HG02973 (cell line): Measurements from ENCODE around the gene CNIH1.
"Not testable (repeated sequence)": the region's sequence is repeated elsewhere in the genome, so short reads cannot be mapped to it uniquely, and the experiment has no call there.

Experiments used
- ATAC-seq: cut with Tn5 transposase; IDR thresholded peaks from one replicate; pipeline ENCODE4 v1.9.1; 2021; ENCODE audit warnings: moderate library complexity; ENCODE audit not compliant: unreplicated experiment

Gene CNIH1

DNA sequence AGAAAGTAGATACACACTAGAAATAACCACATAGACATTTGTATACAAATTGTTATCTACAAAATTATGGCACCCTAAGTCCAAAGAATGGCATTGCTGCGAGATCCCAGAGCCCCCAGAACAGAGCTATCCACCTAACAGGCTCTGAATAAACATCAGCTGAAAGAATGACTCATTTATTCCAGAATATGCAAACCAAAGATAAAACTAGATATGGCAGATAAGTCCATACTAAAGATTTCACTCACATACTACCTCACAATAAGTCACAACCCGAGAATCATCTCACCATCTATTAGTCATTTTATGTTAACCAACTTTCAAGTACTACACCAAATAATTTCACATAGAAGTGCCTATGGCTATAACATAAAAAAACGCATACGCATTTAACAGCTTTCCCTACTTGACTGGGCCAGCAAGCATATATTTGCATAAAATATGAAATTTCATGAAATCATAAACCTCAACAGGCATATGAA lies 5.6 kb downstream of the CNIH1 start:
- no peak for ATAC-seq

DNA sequence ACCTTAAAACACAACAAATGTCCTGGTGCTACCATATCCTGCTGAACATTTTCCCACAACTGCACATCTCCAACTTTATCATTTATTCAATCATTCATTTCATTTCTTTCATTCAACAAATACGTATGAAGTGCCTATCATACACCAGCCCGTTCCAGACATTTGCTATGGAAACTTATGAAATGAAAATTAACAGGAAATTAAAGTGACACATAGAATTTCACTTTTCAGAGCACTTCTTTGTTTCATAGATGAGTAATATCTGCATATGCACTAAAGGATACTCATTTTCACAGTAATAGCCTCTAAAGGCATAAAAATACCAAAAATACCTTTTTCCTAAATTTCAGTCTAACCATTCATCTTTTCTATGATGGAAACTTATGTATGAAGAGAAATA lies 12.6 kb downstream of the CNIH1 start:
- no peak for ATAC-seq

DNA sequence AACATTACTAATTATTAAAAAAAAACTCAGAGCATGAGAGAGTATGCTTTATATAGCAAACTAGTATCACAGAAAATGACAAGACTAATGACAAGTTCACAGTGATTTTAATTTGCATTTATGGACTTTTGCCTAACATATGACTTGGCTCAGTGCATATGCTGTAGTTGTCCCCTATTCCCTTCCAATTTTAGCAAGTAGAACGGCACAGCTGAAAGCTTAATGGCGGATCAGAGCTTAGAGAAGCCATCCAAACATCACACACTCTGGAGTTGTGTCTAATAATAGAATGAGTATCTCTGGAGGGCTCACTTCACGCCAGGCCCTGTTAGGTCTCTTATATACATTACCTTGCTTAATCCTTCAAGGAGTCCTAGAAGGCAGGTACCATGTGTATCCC lies 13.3 kb downstream of the CNIH1 start:
- ATAC-seq = no peak

DNA sequence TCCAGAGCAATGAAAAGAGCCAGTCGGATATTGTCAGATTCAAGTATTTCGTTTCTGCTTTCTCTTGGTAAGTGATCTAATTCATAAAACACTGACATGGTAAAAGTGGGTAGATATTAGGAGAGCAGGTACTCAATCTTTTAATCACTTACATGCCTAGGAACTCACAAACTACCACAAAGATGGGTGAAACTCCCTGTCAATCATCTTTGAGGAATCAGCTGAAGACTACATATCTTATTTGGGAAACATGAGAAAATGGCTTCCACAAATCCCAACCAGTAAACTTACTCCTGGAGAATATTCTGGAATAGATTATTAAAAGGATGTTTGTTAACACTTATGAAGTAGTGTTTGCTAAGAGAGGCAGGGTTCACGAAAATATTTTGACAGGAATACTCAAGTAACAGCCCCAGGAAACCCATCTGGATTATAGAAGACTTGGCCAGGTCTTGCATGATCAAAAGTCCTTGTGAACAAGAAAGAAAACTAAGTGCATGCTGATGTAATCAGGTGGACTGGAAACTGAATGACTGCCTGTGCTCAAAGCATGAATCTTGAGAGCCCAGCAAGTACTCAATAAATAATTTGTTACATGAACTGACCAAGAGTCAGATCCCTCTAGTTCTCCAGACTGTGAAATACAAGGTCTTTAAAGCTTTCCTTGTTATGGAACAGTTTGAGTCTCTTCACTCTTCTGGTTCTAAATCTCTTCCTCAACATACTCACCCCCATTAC lies 15.5 kb downstream of the CNIH1 start:
- ATAC-seq = no peak

DNA sequence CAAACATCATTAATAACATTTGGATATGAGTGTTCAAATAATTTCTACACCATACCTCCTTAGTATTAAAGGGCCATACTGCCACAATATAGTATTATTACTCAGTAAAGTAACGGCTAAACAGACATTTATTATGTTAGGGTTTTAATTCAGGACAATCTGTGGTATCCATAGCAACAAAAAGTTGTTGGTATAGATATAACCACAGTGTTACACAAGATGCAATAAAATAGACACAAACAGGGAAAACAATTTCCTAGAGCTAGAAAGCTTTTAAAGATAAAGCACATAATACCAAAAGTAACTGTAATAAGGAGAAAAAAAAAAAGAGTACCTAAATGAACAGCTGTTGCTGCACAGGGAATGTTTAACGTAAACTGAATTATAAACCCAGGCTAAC lies 16.1 kb downstream of the CNIH1 start:
- ATAC-seq = no peak

DNA sequence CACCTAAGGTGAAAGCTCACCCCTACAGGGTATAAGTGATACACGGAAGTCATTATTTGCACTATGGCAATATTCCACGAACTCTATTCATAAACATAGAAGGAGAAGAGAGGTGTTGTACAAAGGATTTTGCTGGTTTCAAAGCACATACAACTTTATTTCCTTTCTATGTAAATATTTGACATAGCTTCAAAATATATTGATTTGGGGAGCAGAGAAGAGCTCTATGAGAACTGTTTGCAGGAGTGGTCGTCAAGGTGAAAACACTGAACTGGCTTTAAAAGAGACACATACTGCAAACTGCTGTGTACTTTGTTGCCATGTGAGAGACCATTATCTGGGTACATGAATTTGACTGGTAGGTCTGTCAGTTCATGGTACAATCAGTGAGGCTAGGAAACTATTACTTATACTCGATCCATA lies 16.7 kb downstream of the CNIH1 start:
- ATAC-seq = no peak

DNA sequence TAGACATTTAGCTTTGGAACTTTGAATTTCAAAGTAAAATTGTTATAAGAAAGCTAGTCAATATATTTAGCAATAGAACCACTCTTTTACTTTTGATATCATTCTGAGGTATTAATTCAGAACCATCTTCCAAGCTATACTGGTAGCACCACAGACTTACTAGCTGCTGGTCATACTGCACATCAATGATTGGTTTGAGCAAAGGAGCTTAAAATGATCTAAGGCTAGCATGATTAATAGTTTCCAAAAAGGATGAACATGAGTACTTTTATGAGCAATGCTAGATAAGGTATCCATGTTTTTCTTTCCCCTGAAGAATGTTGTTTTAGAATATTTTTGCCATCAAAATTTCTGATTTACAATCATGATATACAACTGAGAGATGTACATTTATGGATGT lies 17.2 kb downstream of the CNIH1 start:
- ATAC-seq = no peak

DNA sequence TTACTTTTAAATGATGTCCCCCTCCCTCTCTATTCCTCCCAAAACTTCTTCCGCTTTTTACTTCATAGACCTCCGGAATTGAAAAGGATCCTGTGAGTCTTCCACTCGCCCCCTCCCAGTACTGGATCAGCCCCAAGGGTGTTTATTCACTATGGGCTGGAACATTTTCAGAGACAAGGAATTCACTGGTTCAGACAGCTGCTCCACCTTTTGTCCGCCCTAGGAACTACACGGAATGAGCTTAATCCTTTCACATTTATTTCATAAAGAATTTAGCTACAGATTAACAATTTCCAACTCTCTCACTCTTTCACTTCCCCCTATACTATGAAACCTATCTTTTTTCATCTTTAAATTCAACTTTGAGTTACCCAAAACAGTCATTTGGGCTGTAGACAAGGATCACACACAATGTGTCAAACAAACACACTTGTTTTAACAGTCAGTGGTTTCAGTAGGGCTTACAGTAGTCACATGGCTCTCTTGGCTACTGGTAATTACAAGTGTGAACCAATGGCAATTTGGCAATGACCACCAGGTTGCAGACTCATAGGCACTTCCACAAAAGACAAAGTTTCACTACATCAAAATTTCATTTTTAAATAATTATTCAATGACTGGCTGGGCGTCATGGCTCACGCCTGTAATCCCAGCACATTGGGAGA lies 20.6 kb downstream of the CNIH1 start:
- no peak for ATAC-seq

DNA sequence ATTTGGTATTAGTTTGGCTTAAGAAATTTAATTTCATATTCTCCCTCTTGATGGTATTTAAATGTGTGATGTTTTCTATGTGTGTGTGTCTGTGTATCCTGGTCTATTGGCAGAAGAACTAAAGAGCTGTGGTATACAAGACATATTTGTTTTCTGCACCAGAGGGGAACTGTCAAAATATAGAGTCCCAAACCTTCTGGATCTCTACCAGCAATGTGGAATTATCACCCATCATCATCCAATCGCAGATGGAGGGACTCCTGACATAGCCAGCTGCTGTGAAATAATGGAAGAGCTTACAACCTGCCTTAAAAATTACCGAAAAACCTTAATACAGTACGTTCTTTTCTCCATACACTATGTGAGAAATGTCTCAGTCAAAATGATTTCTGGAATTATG lies 29.8 kb downstream of the CNIH1 start:
- ATAC-seq = no peak

DNA sequence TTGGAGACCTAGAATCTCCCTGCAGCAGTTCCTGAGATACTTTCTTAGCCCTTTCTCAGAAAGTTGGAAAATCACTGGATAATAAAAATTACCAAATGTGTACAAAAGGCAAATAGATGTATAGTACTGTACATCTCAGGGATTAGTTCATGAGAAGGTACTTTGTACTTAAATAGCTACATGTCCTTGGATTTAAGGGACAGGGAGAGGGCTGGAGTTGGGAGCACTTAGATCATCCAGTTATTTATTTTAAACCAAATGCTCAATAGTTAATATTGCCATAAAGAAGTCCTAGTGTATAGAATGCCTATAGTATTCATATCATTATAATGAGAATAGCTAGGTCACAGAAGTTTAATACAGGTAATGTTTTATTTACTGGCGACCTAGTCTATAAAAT lies 31.0 kb downstream of the CNIH1 start:
- no peak for ATAC-seq

DNA sequence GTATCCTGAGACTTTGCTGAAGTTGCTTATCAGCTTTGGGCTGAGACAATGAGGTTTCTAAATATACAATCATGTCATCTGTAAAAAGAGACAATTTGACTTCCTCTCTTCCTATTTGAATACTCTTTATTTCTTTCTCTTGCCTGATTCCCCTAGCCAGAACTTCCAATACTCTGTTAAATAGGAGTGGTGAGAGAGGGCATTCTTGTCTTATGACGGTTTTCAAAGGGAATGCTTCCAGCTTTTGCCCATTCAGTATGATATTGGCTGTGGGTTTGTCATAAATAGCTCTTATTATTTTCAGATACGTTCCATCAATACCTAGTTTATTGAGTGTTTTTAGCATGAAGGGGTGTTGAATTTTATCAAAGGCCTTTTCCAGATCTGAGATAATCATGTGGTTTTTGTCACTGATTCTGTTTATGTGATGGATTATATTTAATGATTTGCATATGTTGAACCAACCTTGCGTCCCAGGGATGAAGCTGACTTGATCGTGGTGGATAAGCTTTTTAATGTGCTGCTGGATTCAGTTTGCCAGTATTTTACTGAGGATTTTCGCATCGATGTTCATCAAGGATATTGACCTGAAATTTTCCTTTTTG lies 37.7 kb downstream of the CNIH1 start:
- not testable (repeated sequence) for ATAC-seq

DNA sequence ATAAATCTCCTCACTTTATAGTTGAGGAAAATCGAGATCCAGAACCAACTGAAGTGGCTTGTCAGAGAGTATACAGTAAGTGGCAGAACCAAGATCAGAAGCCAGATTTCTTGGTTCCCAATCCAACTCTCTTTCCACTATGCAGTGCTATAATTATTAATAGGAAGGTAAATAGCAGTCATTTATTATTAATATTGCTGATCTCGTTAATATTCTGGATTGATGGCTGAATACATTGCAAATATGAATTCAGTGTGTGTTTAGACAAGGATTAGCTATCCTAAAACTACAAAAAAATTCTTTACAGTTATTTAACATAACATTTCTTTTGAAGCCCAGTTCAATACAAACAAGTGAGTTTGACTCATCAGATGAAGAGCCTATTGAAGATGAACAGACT lies 41.6 kb downstream of the CNIH1 start:
- no peak for ATAC-seq

DNA sequence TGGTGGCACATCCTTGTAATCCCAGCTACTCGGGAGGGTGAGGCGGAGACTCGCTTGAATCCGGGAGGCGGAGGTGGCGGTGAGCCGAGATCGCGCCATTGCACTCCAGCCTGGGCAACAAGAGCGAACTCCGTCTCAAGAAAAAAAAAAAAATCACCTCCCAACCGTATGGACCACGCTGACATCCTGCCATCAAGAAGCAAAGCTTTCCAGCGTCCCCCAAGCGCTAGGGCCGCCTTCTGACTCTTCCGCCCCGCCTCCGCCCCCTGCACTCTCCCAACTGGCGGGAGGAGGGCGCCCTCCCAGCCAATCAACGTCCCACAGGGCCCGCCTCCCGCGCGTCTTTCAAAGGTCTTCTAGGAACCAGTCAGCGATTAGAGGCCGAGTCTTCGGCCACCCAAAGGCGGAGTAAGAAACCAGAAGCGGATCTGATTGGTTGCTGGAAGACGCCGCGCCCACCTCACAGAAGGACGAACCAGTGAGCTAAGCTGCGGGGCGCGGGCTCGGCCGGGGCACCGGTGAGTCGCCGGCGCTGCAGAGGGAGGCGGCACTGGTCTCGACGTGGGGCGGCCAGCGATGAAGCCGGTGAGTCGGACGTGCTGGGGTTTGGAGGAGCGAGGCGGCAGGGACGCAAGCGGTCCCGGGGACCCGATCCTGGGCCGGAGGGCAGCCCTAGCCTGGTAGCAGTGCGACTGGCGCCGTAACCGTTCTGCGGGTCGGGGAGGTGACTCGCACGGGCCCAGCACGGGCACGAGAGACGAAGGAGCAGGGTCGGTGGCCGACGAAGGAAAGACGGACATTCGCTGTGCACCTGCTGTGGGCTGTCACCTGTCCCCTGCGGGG lies 44.5 kb downstream of the CNIH1 start, which contains the start of gene CDKN3:
CDKN3 (plus strand) TSS at position 515 of the 843 bp plus-strand sequence; CDS start at position 577, 62 bp downstream.
- ATAC-seq = peak; percentile 97

DNA sequence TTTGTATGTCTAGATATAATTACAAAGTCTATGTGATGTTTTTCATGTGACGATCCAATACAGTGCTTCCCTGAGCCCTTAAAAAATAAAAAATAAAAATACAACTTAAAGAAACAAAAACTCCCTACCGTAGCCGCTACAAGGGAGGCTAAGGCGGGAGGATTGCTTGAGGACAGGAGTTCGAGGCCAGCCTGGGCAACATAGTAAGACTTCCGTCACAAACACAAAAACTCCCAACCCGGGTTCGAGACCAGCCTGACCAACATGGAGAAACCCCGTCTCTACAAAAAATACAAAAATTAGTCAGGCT lies 45.0 kb downstream of the CNIH1 start:
- no peak for ATAC-seq

DNA sequence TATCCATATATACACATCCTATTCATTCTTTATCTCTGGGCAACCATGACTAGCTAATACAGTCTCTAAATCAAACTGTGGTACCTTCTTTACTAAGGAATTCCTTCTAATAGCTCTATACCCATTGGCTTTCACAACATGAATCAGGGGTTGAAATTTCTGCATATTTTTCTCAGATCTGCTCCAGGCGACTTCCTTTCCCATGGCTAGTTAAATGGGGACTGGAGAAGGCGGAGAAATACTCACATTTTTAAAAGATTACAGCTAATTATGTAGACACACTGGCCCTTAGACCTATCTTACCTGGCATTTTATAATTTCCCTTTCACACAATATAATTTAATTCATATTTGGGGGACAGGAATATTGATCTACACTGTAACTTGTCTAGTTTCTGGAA lies 45.5 kb downstream of the CNIH1 start:
- ATAC-seq = no peak

DNA sequence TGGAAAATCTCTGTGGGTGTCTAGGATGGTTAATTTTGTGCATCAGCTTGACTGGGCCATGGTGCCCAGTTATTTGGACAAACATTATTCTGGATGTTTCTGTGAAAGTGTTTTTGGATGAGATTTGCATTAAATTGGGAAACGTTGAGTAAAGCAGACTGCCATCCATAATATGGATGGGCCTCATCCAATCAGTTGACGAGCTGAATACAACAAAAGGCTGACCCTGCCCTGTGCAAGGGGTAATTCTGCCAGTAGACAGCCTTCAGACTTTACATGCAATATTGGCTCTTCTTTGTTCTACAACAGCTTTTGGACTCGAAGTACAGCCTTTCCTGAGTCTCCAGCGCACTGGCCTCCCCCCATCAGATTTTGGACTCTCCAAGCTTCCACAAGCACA lies 45.9 kb downstream of the CNIH1 start:
- no peak for ATAC-seq

DNA sequence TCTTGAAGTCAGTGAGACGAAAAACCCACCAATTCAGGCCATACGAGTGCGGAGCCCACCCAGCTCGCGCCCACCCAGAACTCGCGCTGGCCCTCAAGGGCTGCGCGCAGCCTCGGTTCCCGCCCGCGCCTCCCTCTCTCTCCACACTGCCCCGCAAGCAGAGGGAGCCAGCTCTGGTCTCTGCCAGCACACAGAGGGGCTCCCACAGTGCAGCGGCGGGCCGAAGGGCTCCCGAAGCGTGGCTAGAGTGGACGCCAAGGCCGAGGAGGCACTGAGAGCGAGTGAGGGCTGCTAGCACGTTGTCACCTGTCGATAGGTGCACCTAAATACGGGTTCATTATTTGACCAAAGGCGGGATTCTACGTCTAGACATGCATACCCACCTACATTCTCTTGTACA lies 46.6 kb downstream of the CNIH1 start:
- no peak for ATAC-seq

DNA sequence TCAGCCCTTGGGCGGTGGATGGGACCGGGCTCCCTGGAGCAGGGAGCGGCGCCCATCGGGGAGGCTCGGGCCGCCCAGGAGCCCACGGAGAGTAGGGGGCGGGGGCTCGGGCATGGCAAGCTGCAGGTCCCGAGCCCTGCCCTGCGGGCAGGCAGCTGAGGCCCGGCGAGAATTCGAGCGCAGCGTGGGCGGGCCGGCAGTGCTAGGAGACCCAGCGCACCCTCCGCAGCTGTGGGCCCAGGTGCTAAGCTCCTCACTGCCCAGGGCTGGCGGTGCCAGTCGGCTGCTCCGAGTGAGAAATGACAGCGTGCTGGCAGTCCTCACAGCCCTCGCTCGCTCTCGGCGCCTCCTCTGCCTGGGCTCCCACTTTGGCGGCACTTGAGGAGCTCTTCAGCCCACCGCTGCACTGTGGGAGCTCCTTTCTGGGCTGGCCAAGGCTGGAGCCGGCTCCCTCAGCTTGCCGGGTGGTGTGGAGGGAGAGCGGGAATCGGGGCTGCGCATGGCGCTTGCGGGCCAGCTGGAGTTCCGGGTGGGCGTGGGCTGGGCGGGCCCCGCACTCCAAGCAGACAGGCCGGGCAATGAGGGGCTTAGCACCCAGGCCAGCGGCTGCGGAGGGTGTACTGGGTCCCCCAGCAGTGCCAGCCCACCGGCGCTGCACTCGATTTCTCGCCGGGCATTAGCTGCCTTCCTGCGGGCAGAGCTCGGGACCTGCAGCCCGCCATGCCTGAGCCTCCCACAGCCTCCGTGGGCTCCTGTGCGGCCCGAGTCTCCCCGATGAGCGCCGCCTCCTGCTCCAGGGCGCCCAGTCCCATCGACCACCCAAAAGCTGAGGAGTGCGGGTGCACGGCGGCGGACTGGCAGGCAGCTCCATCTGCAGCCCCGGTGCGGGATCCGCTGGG lies 47.9 kb downstream of the CNIH1 start:
- not testable (repeated sequence) for ATAC-seq

DNA sequence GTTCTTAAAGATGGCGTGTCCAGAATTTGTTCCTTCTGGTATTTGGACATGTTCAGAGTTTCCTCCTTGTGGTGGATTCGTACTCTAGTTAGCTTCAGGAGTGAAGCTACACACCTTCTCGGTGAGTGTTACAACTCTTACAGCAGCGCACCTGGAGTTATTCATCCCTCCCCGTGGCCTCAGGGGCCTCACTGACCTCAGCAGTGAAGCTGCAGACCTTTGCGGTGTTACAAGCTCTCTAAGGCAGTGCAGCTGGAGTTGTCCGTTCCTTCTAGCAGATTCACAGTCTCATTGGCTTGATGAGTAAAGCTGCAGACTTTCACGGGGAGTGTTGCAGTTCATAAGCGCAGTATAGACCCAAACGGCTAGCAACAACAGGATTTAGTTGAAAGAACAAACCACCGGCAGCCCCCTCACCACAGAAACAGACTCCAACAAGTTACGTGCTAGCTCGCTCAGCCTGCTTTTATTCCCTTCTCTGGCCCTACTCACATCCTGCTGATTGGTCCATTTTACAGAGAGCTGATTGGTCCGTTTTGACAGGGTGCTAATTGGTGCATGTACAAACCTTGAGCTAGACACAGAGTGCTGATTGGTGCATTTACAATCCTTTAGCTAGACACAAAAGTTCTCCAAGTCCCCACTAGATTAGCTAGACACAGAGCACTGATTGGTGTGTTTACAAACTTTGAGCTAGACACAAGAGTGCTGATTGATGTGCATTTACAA lies 48.9 kb downstream of the CNIH1 start:
- no peak for ATAC-seq

DNA sequence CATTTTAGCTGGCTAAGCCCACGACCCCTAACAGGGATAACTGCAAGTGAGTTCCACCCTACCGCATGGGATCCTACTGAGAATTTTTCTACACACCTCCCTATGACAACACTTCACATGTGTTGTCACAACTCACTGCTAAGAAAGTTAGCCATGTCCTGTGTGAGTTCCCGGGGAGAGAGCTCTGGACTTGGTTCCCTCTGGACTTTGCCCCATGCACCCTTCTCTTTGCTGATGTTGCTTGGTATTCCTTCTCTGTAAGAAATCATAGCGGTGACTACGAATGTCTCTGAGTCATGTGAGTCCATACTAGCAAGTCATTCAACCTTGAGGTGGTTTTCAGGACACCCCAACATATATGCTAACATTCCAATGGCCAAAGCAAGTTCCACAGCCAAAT lies 53.8 kb downstream of the CNIH1 start:
- no peak for ATAC-seq
